ENCODE results near the gene EN1.

EN1 gene

DNA sequence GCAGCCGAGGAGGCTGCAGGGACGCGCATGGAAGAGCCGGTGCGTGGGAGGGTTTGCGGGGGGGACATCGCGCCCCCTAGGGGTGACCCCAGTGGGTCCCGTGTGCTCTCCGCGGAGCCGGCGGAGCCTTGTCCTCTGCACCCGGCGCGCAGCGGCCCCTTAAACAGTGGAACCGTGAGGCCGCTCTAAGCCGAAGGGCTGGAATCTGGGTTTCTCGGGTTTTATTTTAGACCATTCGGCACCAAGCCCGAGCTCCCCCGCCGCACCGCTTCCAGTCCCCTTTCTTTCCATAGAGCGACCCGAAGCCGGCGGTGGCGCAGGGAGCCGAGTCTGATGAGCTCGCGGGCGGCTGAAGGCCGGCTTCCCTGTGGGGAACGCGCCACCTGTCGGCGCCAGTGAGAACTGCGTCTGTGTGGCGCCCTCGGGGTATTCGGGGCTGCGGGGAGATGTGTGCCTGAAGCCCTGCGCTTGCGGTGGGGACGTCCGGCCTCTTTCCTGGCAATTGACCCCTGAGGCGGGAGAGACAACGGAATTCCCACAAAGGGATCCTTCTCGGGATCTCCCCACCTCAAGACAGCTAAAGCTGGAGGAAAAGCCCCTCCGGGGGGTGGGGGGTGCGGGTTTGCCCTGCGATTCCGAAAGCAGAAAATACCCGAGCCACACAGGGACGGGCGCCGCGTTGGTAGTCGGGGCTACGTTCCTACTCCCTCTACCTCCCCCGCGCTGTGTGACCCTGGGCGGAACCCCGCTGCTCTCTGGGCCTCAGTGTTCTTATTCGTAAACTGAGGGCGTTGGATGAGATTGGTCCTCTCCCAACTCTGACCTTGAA, 8.2 kb upstream of the EN1 start:
- peak; percentile 90 for DNase-seq

- no peak for DNase-seq
Observed at GRCh38 chr2:118854507-118855345, 7.3 kb upstream of the EN1 start.

- no peak for DNase-seq
Observed at GRCh38 chr2:118853651-118854291, 6.3 kb upstream of the EN1 start.

GRCh38 chr2:118853129-118853640, 5.7 kb upstream of the EN1 start:
- DNase-seq, result no peak

DNA sequence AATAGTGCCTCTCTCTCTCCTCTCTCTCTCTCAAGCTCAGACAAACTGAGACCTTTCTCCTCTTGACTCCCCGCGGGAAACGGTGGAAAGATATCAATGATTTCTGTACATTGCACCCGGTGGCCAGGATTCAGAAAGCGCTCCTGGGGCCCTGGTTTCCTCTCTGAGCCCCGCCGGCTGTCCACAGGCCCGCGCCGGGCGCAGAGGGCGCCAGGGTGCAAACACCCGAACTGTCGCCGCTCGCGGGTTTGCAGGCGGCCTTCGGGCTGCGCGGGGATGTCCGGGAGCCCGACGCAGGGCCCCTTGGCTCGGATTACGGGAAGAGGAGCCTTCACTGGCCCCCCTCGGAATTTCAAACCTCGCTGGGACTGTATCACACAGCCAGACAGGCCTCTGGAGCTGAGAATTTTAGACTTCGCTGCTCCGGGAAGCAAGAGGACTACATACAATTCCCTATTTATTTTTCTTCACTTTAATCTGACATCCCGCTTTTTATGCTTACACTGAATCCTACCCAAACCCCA, 5.2 kb upstream of the EN1 start:
- no peak for DNase-seq

DNA sequence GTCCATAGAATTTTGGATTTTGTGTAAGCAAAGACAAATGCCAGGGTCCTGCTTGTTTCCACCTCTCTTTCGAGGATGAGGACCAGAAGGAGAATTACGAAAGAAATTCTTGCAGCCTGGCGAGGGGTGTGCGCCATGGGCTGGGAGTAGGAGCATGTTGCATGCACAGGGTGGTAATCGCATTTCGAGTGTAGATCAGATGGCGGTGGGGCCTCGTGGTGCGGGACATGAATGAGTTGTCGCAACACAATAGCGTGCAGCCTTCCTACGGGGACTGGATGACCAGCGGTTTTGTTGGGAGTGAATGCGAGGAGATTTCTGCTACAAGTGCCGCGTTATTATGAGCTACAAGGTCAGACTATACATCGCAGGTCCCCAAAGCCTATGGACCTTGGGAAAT, 4.2 kb upstream of the EN1 start:
- DNase-seq, result no peak

- DNase-seq, result no peak
Observed at GRCh38 chr2:118850901-118851415, 3.5 kb upstream of the EN1 start.

- DNase-seq, result no peak
Observed at GRCh38 chr2:118850168-118850900, 2.9 kb upstream of the EN1 start.

GRCh38 chr2:118849226-118850167, 2.0 kb upstream of the EN1 start:
- DNase-seq, result no peak

- DNase-seq, result no peak
Observed at GRCh38 chr2:118848381-118849225, 1.2 kb upstream of the EN1 start.

DNA sequence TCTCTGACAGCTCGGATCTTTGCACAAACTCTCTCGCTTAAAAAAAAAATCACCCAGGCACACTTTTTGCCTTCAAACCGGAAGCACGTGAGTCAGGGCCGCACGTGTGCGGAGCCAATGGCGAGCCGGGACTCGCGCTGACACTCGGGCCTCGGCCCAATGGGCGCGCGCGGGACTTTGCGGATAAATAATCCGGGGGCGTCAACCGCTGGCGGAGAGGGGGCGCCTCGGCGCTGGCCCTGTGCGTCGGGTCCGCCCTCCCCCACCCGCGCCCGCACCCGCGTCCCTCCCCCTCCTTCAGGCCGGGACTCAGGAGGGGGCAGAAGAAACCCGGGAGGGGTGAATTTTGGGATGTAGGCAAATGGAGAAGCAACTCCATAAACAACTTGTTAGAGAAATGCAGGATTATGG, 319 bp upstream of the EN1 start:
- no peak for DNase-seq

DNA sequence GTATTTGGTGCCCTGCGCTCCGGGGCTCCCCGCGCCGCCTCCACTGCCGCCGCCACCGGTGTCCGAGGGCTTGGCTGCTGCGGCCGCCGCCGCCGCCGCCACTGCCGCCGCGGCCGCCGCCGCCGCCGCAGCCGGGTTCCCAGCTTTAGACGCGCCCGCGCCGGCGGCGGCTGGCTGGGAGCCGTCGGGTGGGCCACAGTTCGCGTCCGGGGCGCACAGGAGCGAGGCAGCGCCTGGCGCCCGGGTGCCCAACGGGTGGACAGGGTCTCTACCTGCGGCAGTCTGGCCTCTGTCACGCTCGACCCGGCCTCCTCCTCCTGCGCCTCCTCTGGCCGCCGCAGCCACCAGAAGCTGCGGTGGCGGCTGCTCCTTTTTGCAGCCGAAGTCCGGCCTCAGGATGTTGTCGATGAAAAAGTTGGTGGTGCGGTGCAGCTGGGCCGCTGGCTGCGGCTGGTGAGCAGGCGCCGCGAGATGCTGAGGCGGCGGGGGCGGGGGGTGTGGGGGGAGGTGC, 951 bp downstream of the EN1 start:
- no peak for DNase-seq

- no peak for DNase-seq
Observed at GRCh38 chr2:118845522-118846441, 1.7 kb downstream of the EN1 start.

- DNase-seq, result no peak
Observed at GRCh38 chr2:118845005-118845521, 2.4 kb downstream of the EN1 start.

- DNase-seq, result no peak
Observed at GRCh38 chr2:118844261-118845004, 3.0 kb downstream of the EN1 start.

- no peak for DNase-seq
Observed at GRCh38 chr2:118843483-118844132, 3.8 kb downstream of the EN1 start.

All from hematopoietic multipotent progenitor cell treated with erythropoietin and hydrocortisone succinate and interleukin-3 and kit ligand, for 4 days (in vitro differentiated cells).